ENCODE data around the gene FUBP3. TPM values are rescaled to one million over a fixed set of nuclear protein-coding genes. Genes with fewer than 3 reads are reported as not detected.

The FUBP3 gene
- total and polyA plus RNA-seq, 8 donors: 5.8 to 59.3 (median 20.7) TPM

DNA sequence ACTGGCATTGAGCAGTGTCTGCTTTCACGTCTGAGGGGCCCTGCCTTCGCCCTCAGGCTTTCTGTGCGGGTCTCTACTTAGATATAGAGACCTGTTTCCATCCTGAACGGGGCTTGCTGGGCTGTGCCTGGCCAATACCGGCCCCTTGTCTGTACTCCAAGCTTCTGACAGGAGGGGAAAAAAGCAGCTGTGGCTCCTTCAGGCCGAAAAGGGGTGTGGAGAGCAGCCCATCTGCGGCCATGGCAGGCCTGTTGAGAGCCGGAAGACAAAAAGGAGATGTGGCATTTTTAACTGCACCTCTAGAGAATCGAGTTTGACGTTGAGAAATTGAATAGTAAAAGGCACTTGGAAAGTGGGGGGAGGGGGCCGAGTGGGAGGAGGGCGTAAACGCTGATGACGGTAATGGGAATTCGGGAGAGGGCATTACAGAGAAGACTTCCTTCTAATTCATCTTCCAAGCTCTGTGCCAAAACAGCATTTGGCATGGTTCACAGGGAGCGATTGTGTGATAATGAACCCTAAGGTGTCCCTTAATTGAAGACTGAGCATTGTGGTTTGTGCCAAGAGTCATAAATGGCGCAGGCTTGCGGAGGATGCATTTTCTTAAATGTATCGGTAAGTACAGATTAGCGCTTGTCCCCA, 59.9 kb downstream of the FUBP3 start:
- H3K36me3 ChIP-seq: peaks cover 35 to 47% (median 46%) of the 10 kb centered on the region in 4 donors
- H3K4me3 ChIP-seq: no peak overlapping the region
- whole genome bisulfite sequencing, 5 donors: 72 to 76% (median 75%) methylated on average over 20 of the region's 20 CpGs
- no peaks in the 10 kb centered on the region for H3K9me3 ChIP-seq
- intact Hi-C loops (cut with DNase I; ENCODE audit: low total_unique reads): no loop called here
- peak in 1 of 2 donors; percentile 32 for DNase-seq
- TF ChIP-seq, protein P1, sequence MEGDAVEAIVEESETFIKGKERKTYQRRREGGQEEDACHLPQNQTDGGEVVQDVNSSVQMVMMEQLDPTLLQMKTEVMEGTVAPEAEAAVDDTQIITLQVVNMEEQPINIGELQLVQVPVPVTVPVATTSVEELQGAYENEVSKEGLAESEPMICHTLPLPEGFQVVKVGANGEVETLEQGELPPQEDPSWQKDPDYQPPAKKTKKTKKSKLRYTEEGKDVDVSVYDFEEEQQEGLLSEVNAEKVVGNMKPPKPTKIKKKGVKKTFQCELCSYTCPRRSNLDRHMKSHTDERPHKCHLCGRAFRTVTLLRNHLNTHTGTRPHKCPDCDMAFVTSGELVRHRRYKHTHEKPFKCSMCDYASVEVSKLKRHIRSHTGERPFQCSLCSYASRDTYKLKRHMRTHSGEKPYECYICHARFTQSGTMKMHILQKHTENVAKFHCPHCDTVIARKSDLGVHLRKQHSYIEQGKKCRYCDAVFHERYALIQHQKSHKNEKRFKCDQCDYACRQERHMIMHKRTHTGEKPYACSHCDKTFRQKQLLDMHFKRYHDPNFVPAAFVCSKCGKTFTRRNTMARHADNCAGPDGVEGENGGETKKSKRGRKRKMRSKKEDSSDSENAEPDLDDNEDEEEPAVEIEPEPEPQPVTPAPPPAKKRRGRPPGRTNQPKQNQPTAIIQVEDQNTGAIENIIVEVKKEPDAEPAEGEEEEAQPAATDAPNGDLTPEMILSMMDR (IDR thresholded peaks at IDR 0.05): no peak
- TF ChIP-seq EP300 (IDR thresholded peaks at IDR 0.05): no peak
- TF ChIP-seq POLR2A (IDR thresholded peaks at IDR 0.05): no peak
- no peak for TF ChIP-seq POLR2AphosphoS5 (IDR thresholded peaks at IDR 0.05)
- H3K27me3 ChIP-seq: no peaks in the 10 kb centered on the region
- no peak overlapping the region for H3K27ac ChIP-seq
- no peaks in the 10 kb centered on the region for H3K4me1 ChIP-seq

- intact Hi-C loops (cut with DNase I; ENCODE audit: low total_unique reads): no loop called here
- H3K36me3 ChIP-seq: peaks cover 27 to 40% (median 38%) of the 10 kb centered on the region in 4 donors
- H3K4me1 ChIP-seq: no peaks in the 10 kb centered on the region
- WGBS, 5 donors: 90 to 98% (median 93%) methylated on average over 17 of the region's 17 CpGs
- TF ChIP-seq, protein P1 (IDR thresholded peaks at IDR 0.05): no peak
- TF ChIP-seq EP300 (IDR thresholded peaks at IDR 0.05) (no peak), POLR2AphosphoS5 (IDR thresholded peaks at IDR 0.05) (no peak), POLR2A (IDR thresholded peaks at IDR 0.05) (no peak)
- H3K9me3 ChIP-seq: no peaks in the 10 kb centered on the region
- DNase-seq: no peak
- H3K27me3 ChIP-seq: no peaks in the 10 kb centered on the region
- H3K27ac ChIP-seq: no peak overlapping the region
- no peak overlapping the region for H3K4me3 ChIP-seq
Measured at GRCh38 chr9:130639866-130640555, 60.6 kb downstream of the FUBP3 start.

GRCh38 chr9:130640681-130641080, 61.3 kb downstream of the FUBP3 start:
- H3K27ac ChIP-seq: no peak overlapping the region
- DNase-seq: no peak
- H3K4me3 ChIP-seq: no peak overlapping the region
- WGBS, 5 donors: 67 to 80% (median 73%) methylated on average over 7 of the region's 7 CpGs
- peaks cover 21 to 33% (median 31%) of the 10 kb centered on the region in 4 donors for H3K36me3 ChIP-seq
- TF ChIP-seq, protein P1 (IDR thresholded peaks at IDR 0.05): no peak
- no peaks in the 10 kb centered on the region for H3K9me3 ChIP-seq
- intact Hi-C loops (cut with DNase I; ENCODE audit: low total_unique reads): no loop called here
- H3K27me3 ChIP-seq: no peaks in the 10 kb centered on the region
- no peaks in the 10 kb centered on the region for H3K4me1 ChIP-seq

GRCh38 chr9:130642926-130643325, 63.5 kb downstream of the FUBP3 start:
- 57 to 73% (median 63%) methylated on average over 8 of the region's 8 CpGs for WGBS, 5 donors
- Histone ChIP-seq H3K27me3 (peaks cover 0 to 5% (median 0%) of the 10 kb centered on the region in 3 donors), H3K4me1 (no peaks in the 10 kb centered on the region), H3K27ac (no peak overlapping the region), H3K4me3 (no peak overlapping the region), H3K36me3 (peaks cover 9 to 12% (median 11%) of the 10 kb centered on the region in 4 donors), H3K9me3 (peaks cover 0 to 5% (median 0%) of the 10 kb centered on the region in 4 donors)
- DNase-seq: no peak
- intact Hi-C loops (cut with DNase I; ENCODE audit: low total_unique reads): no loop called here
- no peak for TF ChIP-seq POLR2AphosphoS5 (IDR thresholded peaks at IDR 0.05)

GRCh38 chr9:130651221-130651620, 71.8 kb downstream of the FUBP3 start:
- peaks cover 0 to 82% (median 6%) of the 10 kb centered on the region in 3 donors for H3K27me3 ChIP-seq
- no peak for DNase-seq
- no peak overlapping the region for H3K4me3 ChIP-seq
- 72 to 82% (median 78%) methylated on average over 15 of the region's 15 CpGs for whole genome bisulfite sequencing, 5 donors
- no peak overlapping the region for H3K27ac ChIP-seq
- intact Hi-C loops (cut with DNase I; ENCODE audit: low total_unique reads): no loop called here
- no peaks in the 10 kb centered on the region for H3K36me3 ChIP-seq
- H3K4me1 ChIP-seq: no peaks in the 10 kb centered on the region
- peaks cover 0 to 5% (median 0%) of the 10 kb centered on the region in 4 donors for H3K9me3 ChIP-seq
- TF ChIP-seq, protein P1 (IDR thresholded peaks at IDR 0.05): no peak
- TF ChIP-seq POLR2A (IDR thresholded peaks at IDR 0.05) (no peak), POLR2AphosphoS5 (IDR thresholded peaks at IDR 0.05) (no peak), EP300 (IDR thresholded peaks at IDR 0.05) (no peak)

Data from stomach (tissue), 9 donors.